GM23338 (cell line): ENCODE measurements around the gene PACSIN3. TPM values are rescaled to one million over a fixed set of nuclear protein-coding genes. Genes with fewer than 3 reads are reported as not detected.

Experiments
- ATAC-seq: fragments of 200-7000 bp; cut with Tn5 transposase; 3 replicates; pipeline ENCODE4 v1.9.1; 2020
- DNase-seq: peaks from one replicate; pipeline ENCODE4 v3.0.0-alpha.2; 2015; ENCODE audit warnings: low spot score
- H2AFZ ChIP-seq: fragments of 200-600 bp; sonication (generic); 2 replicates; pipeline ENCODE4 v1.8.0; 2016; ENCODE audit warnings: antibody characterized with exemption, mild to moderate bottlenecking, moderate library complexity
- H3F3A ChIP-seq: fragments of 200-600 bp; sonication (generic); replicated peaks from 2 replicates; pipeline ENCODE4 v1.8.0; 2017; ENCODE audit warnings: antibody characterized with exemption, mixed run types, low read depth
- H3K27ac ChIP-seq: fragments of 200-600 bp; sonication (generic); 2 replicates; pipeline ENCODE4 v1.6.1; 2016; ENCODE audit warnings: low read depth
- H3K27me3 ChIP-seq: fragments of 200-600 bp; sonication (generic); 2 replicates; pipeline ENCODE4 v1.8.0; 2016; ENCODE audit warnings: mild to moderate bottlenecking, mixed run types, moderate library complexity; ENCODE audit not compliant: insufficient read depth
- H3K36me3 ChIP-seq: fragments of 200-600 bp; sonication (generic); 2 replicates; pipeline ENCODE4 v1.8.0; 2016; ENCODE audit warnings: mild to moderate bottlenecking; ENCODE audit not compliant: insufficient read depth
- H3K4me1 ChIP-seq: fragments of 200-600 bp; sonication (generic); 2 replicates; pipeline ENCODE4 v1.8.0; 2016; ENCODE audit warnings: mild to moderate bottlenecking, moderate library complexity; ENCODE audit not compliant: insufficient read depth
- H3K4me2 ChIP-seq: fragments of 200-600 bp; sonication (generic); 2 replicates; pipeline ENCODE4 v1.7.1; 2017; ENCODE audit warnings: mixed run types
- H3K4me3 ChIP-seq: fragments of 200-600 bp; sonication (generic); 2 replicates; pipeline ENCODE4 v1.6.1; 2016; ENCODE audit warnings: mixed run types
- H3K79me2 ChIP-seq: fragments of 200-600 bp; sonication (generic); replicated peaks from 2 replicates; pipeline ENCODE4 v1.8.0; 2017; ENCODE audit warnings: mild to moderate bottlenecking; ENCODE audit not compliant: insufficient read depth
- H3K9me2 ChIP-seq: fragments of 200-600 bp; sonication (generic); 2 replicates; pipeline ENCODE4 v1.8.0; 2017; ENCODE audit not compliant: insufficient read depth
- H4K20me1 ChIP-seq: fragments of 200-600 bp; sonication (generic); replicated peaks from 2 replicates; pipeline ENCODE4 v1.8.0; 2017; ENCODE audit warnings: mild to moderate bottlenecking; ENCODE audit not compliant: insufficient read depth
- H3K27ac Mint-ChIP-seq: 2 replicates; pipeline ENCODE4 v1.8.0; 2020; ENCODE audit warnings: inconsistent platforms, mild to moderate bottlenecking, moderate library complexity, mixed read lengths
- H3K27me3 Mint-ChIP-seq: 3 replicates; pipeline ENCODE4 v1.8.0; 2022; ENCODE audit warnings: low read depth, mild to moderate bottlenecking, moderate library complexity, mixed read lengths, inconsistent platforms; ENCODE audit not compliant: insufficient read depth, poor library complexity
- H3K36me3 Mint-ChIP-seq: 3 replicates; pipeline ENCODE4 v1.8.0; 2021; ENCODE audit warnings: low read depth, mild to moderate bottlenecking, inconsistent platforms, moderate library complexity, mixed read lengths
- H3K4me1 Mint-ChIP-seq: 3 replicates; pipeline ENCODE4 v1.8.0; 2020; ENCODE audit warnings: mild to moderate bottlenecking, inconsistent platforms, mixed read lengths
- H3K4me3 Mint-ChIP-seq: 3 replicates; pipeline ENCODE4 v1.8.0; 2021; ENCODE audit warnings: moderate library complexity, mild to moderate bottlenecking, inconsistent platforms, mixed read lengths
- H3K9me3 Mint-ChIP-seq: 3 replicates; pipeline ENCODE4 v1.8.0; 2020; ENCODE audit warnings: moderate library complexity, mild to moderate bottlenecking, inconsistent platforms, mixed read lengths
- CTCF ChIP-seq, 2 experiments: fragments of 200-600 bp in 1 of 2; sonication (generic) in 1 of 2; conservative IDR thresholded peaks; 2 replicates each; pipeline versions ENCODE4 v1.5.1 to v1.6.1; 2016 to 2017; ENCODE audit warnings: antibody characterized with exemption in 2 of 2, low read depth in 2 of 2, mild to moderate bottlenecking in 2 of 2, moderate library complexity in 1 of 2
- EZH2phosphoT487 ChIP-seq: fragments of 200-600 bp; sonication (generic); IDR thresholded peaks from one replicate; pipeline ENCODE4 v1.8.1; 2018; ENCODE audit warnings: antibody characterized with exemption; ENCODE audit not compliant: unreplicated experiment
- POLR2AphosphoS5 ChIP-seq: IDR thresholded peaks from 2 replicates; pipeline ENCODE4 v1.6.1; 2016; ENCODE audit warnings: antibody characterized with exemption, low read depth
- STAT1 ChIP-seq: IDR thresholded peaks from one replicate; pipeline ENCODE4 v1.6.1; 2016; ENCODE audit warnings: antibody characterized with exemption; ENCODE audit not compliant: unreplicated experiment
- ZNF114 ChIP-seq: fragments of 250-450 bp; sonication (Bioruptor Pico); IDR thresholded peaks from 2 replicates; pipeline ENCODE4 v1.5.0; 2020; ENCODE audit warnings: mild to moderate bottlenecking, moderate library complexity
- ZNF462 ChIP-seq: fragments of 250-450 bp; sonication (Bioruptor Pico); IDR thresholded peaks from 2 replicates; pipeline ENCODE4 v1.5.0; 2020; ENCODE audit warnings: mild to moderate bottlenecking, moderate library complexity
- polyA plus RNA-seq: library from polyadenylated mRNA; unstranded; fragments of >200 nt; fragmentation: Nextera tagmentation; extraction: Ambion mirVana; gene quantifications from 2 replicates; pipeline ENCODE4 v1.2.1, GENCODE V29; 2016
- total RNA-seq: library from RNA; depleted of rRNA; stranded (reverse); fragments of >200 nt; shearing (Covaris generic); gene quantifications from 2 replicates; pipeline ENCODE4 v1.2.3, GENCODE V29; 2014
- TF ChIP-seq, protein P1 (sequence below): IDR thresholded peaks from one replicate; pipeline ENCODE4 v1.6.1; 2018; ENCODE audit warnings: antibody characterized with exemption; ENCODE audit not compliant: unreplicated experiment

Gene PACSIN3
- total and polyA plus RNA-seq, 2 experiments from 2014 or later, result 39.6 to 72.1 TPM

DNA sequence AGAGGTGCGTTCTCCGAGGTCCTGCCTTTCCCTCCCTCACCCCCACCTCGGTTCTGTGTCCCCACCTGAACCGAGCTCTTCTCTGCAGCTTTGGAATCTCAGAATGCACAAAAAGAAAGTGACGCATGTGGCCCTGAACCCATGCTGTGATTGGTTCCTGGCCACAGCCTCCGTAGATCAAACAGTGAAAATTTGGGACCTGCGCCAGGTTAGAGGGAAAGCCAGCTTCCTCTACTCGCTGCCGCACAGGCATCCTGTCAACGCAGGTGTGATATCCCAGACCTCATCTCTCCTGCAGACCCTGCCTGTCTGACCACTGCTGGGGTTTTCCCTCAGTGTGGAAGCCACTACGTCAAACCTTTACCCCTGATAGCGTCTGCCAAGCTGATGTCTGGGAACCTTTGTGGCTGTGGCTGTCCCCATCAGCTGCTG, 48.5 kb upstream of the PACSIN3 start (continued):
- TF ChIP-seq POLR2AphosphoS5, result no peak
- TF ChIP-seq ZNF114, result no peak
- TF ChIP-seq ZNF462, result no peak

GRCh38 chr11:47233989-47234668, 47.9 kb upstream of the PACSIN3 start:
- Mint-ChIP-seq H3K27ac (peak overlapping the region; percentile 75), H3K27me3 (peaks cover 7% of the 10 kb centered on the region), H3K4me1 (peaks cover 12% of the 10 kb centered on the region; the same call in 2 of the 3 replicates), H3K36me3 (peaks cover 38% of the 10 kb centered on the region), H3K4me3 (no peak overlapping the region), H3K9me3 (no peaks in the 10 kb centered on the region)
- no peaks in the 10 kb centered on the region; the same call in none of the 2 replicates for H4K20me1 ChIP-seq
- no peaks in the 10 kb centered on the region for H3K79me2 ChIP-seq
- peak overlapping the region; percentile 45; the same call in 1 of the 2 replicates for H3K27ac ChIP-seq
- H3K27me3 ChIP-seq, result no peaks in the 10 kb centered on the region
- no peak overlapping the region for H3K4me2 ChIP-seq
- peaks cover 9% of the 10 kb centered on the region; the same call in 1 of the 2 replicates for H3F3A ChIP-seq
- ATAC-seq, result peak; percentile 82
- H3K36me3 ChIP-seq, result peaks cover 15% of the 10 kb centered on the region
- no peak overlapping the region for H2AFZ ChIP-seq
- no peaks in the 10 kb centered on the region for H3K4me1 ChIP-seq
- TF ChIP-seq STAT1, result no peak
- peak; percentile 40 to 65 for TF ChIP-seq CTCF (conservative IDR thresholded peaks at IDR 0.05; ENCODE audit: low read depth in 2 of 2)
- no peak for TF ChIP-seq POLR2AphosphoS5
- TF ChIP-seq EZH2phosphoT487, result no peak
- TF ChIP-seq ZNF114, result no peak
- TF ChIP-seq, protein P1, sequence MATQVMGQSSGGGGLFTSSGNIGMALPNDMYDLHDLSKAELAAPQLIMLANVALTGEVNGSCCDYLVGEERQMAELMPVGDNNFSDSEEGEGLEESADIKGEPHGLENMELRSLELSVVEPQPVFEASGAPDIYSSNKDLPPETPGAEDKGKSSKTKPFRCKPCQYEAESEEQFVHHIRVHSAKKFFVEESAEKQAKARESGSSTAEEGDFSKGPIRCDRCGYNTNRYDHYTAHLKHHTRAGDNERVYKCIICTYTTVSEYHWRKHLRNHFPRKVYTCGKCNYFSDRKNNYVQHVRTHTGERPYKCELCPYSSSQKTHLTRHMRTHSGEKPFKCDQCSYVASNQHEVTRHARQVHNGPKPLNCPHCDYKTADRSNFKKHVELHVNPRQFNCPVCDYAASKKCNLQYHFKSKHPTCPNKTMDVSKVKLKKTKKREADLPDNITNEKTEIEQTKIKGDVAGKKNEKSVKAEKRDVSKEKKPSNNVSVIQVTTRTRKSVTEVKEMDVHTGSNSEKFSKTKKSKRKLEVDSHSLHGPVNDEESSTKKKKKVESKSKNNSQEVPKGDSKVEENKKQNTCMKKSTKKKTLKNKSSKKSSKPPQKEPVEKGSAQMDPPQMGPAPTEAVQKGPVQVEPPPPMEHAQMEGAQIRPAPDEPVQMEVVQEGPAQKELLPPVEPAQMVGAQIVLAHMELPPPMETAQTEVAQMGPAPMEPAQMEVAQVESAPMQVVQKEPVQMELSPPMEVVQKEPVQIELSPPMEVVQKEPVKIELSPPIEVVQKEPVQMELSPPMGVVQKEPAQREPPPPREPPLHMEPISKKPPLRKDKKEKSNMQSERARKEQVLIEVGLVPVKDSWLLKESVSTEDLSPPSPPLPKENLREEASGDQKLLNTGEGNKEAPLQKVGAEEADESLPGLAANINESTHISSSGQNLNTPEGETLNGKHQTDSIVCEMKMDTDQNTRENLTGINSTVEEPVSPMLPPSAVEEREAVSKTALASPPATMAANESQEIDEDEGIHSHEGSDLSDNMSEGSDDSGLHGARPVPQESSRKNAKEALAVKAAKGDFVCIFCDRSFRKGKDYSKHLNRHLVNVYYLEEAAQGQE, result no peak
- no peaks in the 10 kb centered on the region for H3K9me2 ChIP-seq
- H3K4me3 ChIP-seq, result no peak overlapping the region
- DNase-seq, result peak; percentile 68
